HepG2 (cell line): Measurements from ENCODE around the gene PIP5K1C. TPM values are rescaled to one million over a fixed set of nuclear protein-coding genes. Genes with fewer than 3 reads are reported as not detected.

Source experiments
- IRX3 ChIP-seq: sonication (generic); formaldehyde crosslinking; IDR thresholded peaks from 2 replicates; pipeline ENCODE4 v1.8.1; 2023; ENCODE audit warnings: mild to moderate bottlenecking, low read depth, missing genetic modification reagents, borderline replicate concordance
- MAZ ChIP-seq, 2 experiments: sonication (generic) in 1 of 2; formaldehyde crosslinking in 1 of 2; IDR thresholded peaks; 2 replicates each; pipeline versions ENCODE4 v1.5.0 to v1.6.1; 2012 to 2020; ENCODE audit warnings: low read depth in 2 of 2, mild to moderate bottlenecking in 2 of 2, borderline replicate concordance in 1 of 2, improper control_type of control experiment in 1 of 2, low read length in 1 of 2, missing genetic modification reagents in 1 of 2, moderate library complexity in 1 of 2
- RNF2 ChIP-seq: fragments of 450-650 bp; conservative IDR thresholded peaks from 2 replicates; pipeline ENCODE4 v1.6.1; 2016; ENCODE audit warnings: low read depth
- TCF12 ChIP-seq, 2 experiments: fragments of 450-650 bp in 1 of 2; sonication (generic) in 1 of 2; formaldehyde crosslinking in 1 of 2; IDR thresholded peaks; 2 replicates each; pipeline versions ENCODE4 v1.6.1 to v1.8.0; 2017 to 2022; ENCODE audit warnings: antibody characterized with exemption in 1 of 2, mild to moderate bottlenecking in 1 of 2, missing genetic modification reagents in 1 of 2, moderate library complexity in 1 of 2
- ZBTB39 ChIP-seq: sonication (generic); formaldehyde crosslinking; IDR thresholded peaks from 2 replicates; pipeline ENCODE4 v1.5.0; 2020; ENCODE audit warnings: missing genetic modification reagents
- ZNF276 ChIP-seq: sonication (generic); formaldehyde crosslinking; IDR thresholded peaks from 2 replicates; pipeline ENCODE4 v1.4.0; 2020; ENCODE audit warnings: mild to moderate bottlenecking, low read depth, missing genetic modification reagents
- ZNF335 ChIP-seq: sonication (generic); formaldehyde crosslinking; IDR thresholded peaks from 2 replicates; pipeline ENCODE4 v1.4.0; 2020; ENCODE audit warnings: missing genetic modification reagents
- ZNF562 ChIP-seq: sonication (generic); formaldehyde crosslinking; IDR thresholded peaks from 2 replicates; pipeline ENCODE4 v1.8.0; 2022; ENCODE audit warnings: missing genetic modification reagents, borderline replicate concordance
- ZNF574 ChIP-seq: sonication (generic); formaldehyde crosslinking; IDR thresholded peaks from 2 replicates; pipeline ENCODE4 v1.4.0; 2020; ENCODE audit warnings: missing genetic modification reagents
- ZNF577 ChIP-seq: sonication (generic); formaldehyde crosslinking; IDR thresholded peaks from 2 replicates; pipeline ENCODE4 v1.4.0; 2020; ENCODE audit warnings: mild to moderate bottlenecking, low read depth, missing genetic modification reagents, borderline replicate concordance
- ZNF619 ChIP-seq: sonication (generic); formaldehyde crosslinking; IDR thresholded peaks from 2 replicates; pipeline ENCODE4 v1.4.0; 2020; ENCODE audit warnings: mild to moderate bottlenecking, missing genetic modification reagents
- ZNF704 ChIP-seq: sonication (generic); formaldehyde crosslinking; IDR thresholded peaks from 2 replicates; pipeline ENCODE4 v1.8.1; 2023; ENCODE audit warnings: mild to moderate bottlenecking, inconsistent platforms, moderate library complexity, missing genetic modification reagents, borderline replicate concordance
- ZNF781 ChIP-seq: sonication (generic); formaldehyde crosslinking; IDR thresholded peaks from 2 replicates; pipeline ENCODE4 v1.5.1; 2020; ENCODE audit warnings: borderline replicate concordance, mild to moderate bottlenecking, missing genetic modification reagents; ENCODE audit errors: not compliant biosample characterization
- ZXDC ChIP-seq: sonication (generic); formaldehyde crosslinking; IDR thresholded peaks from 2 replicates; pipeline ENCODE4 v1.5.0; 2020; ENCODE audit warnings: mild to moderate bottlenecking, missing genetic modification reagents
- polyA plus RNA-seq, 8 experiments: library from polyadenylated mRNA; depleted of rRNA in 3 of 8; stranded (reverse) in 7 of 8; unstranded in 1 of 8; fragments of >200 nt; fragmentation: Illumina TruSeq in 4 of 8; extraction: Trizol in 4 of 8; gene quantifications; 2 replicates each; pipeline versions ENCODE4 v1.2.1 to v1.2.3, GENCODE V29; 2011 to 2016; ENCODE audit warnings: low read depth in 4 of 8, missing spikeins in 1 of 8, mixed read lengths in 1 of 8; ENCODE audit not compliant: insufficient read depth in 1 of 8
- total RNA-seq, 5 experiments: library from RNA; depleted of rRNA; stranded (reverse); fragments of >200 nt; fragmentation: Illumina TruSeq; extraction: Trizol; gene quantifications; 2 replicates each; pipeline ENCODE4 v1.2.3, GENCODE V29; 2016; ENCODE audit warnings: low read depth in 1 of 5

The PIP5K1C gene
- total and polyA plus RNA-seq, 2 of the 13 experiments (the other 11 are each of a cell fraction or from before 2014, with no cell fraction given) = 3.6 to 4.3 TPM

- peak; percentile 65 for TF ChIP-seq ZNF574
- no peak for TF ChIP-seq ZNF704 (CRISPR knock-in tag)
- TF ChIP-seq ZNF781 = no peak
- 0 out of 2 replicates have a peak, but pooled peaks have one; percentile 42 for TF ChIP-seq RNF2
- TF ChIP-seq ZBTB39 (CRISPR knock-in tag) = no peak
- no peak; the same call in 1 of the 2 replicates for TF ChIP-seq ZNF276 (CRISPR knock-in tag)
- no peak for TF ChIP-seq ZXDC
- TF ChIP-seq ZNF577 (CRISPR knock-in tag) = no peak
- TF ChIP-seq ZNF335 (CRISPR knock-in tag) = peak; percentile 99
- TF ChIP-seq IRX3 = no peak; the same call in 1 of the 2 replicates
- peak; percentile 50; the same call in 1 of the 2 replicates for TF ChIP-seq MAZ (IDR thresholded peaks at IDR 0.05; ENCODE audit: borderline replicate concordance, low read depth, low read length)
- TF ChIP-seq MAZ (CRISPR knock-in tag; IDR thresholded peaks at IDR 0.05; ENCODE audit: low read depth) = peak; percentile 94
- peak; percentile 83; the same call in 1 of the 2 replicates for TF ChIP-seq ZNF619 (CRISPR knock-in tag)
- TF ChIP-seq ZNF562 (CRISPR knock-in tag) = no peak
- no peak for TF ChIP-seq TCF12 (IDR thresholded peaks at IDR 0.05)
- TF ChIP-seq TCF12 (CRISPR knock-in tag; IDR thresholded peaks at IDR 0.05) = no peak
Observed at GRCh38 chr19:3626473-3627350, 73.6 kb downstream of the PIP5K1C start, which contains the start of gene CACTIN (continued).
